GM19438 (cell line): Measurements from ENCODE around the gene ADAP1.

Experiments
- ATAC-seq: cut with Tn5 transposase; IDR thresholded peaks from one replicate; pipeline ENCODE4 v1.9.1; 2021; ENCODE audit warnings: low read depth; ENCODE audit not compliant: unreplicated experiment

Gene ADAP1

GRCh38 chr7:940599-941408 is 13.7 kb downstream of the ADAP1 start:
- no peak for ATAC-seq

DNA sequence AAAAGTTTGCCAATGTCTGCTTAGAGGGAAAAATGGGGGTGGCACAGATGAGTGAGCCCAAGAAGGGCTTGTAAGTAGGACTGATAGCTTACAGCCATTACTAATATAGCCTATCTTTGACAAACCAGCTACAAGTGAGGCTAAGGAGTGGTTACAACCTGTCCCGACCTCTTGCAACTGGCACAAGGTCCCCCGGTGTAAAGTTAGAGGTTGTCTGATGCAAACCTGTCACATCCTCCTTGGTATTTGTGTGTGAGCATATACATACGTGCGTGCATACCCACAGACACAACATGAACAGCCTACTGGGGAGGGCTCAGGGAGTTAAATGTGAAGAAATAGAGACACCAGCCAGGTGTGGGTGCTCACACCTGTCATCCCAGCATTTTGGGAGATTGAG is 14.6 kb downstream of the ADAP1 start:
- ATAC-seq: no peak

DNA sequence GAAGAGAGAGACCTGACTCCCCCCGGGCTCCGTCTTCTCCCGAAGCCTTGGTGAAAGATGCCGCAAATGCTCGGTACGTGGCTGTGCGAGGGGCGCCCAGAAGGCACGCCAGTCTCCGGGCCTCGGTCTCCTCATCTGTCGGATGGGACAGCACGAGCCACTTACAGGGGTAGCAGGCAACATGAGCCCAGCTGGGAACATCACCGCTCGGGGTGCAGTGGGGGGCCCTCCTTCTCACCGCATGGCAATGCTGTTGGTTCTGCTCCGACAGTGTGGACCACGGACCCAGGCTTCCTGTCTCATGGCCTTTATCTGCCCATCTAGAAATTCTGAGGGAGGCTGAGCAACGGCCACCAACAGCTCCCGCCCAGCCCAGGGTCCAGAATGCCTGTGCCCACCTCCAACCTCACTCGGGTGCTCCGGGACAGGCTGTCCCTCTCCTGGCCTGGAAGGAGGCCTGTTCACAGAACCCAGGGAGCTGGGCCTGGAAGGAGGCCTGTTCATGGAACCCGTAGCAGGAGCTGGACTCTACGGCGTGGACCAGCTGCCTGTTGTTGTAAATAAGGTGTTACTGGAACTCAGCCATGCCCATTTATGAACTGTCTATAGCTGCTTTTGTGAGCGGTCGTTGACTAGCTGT is 15.8 kb downstream of the ADAP1 start:
- no peak for ATAC-seq

DNA sequence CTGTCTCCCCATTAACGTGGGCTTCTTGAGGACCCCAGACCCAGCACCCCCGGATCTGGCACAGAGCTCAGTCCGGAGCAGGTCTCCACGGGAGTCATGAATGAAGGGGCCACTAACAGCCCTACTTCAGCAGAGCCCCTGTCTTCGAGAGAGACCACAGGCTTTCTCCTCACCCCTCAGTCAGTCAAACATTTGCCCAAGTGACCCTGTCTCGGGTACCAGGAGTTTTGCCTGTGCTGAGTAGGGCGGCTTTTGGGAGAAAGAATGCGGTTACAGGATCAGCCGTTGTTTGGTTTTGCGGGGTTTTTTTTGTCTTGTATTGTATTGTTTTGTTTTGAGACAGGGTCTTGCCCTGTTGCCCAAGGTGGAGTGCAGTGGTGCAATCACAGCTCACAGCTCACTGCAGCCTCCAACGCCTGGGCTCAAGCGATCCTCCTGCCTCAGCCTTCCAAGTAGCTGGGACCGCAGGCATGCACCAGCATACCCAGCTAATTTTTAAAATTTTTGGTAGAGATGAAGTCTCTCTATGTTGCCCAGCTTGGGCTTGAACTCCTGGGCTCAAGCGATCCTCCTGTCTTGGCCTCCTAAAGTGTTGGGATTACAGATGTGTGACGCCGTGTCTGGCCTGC is 16.5 kb downstream of the ADAP1 start:
- no peak for ATAC-seq

DNA sequence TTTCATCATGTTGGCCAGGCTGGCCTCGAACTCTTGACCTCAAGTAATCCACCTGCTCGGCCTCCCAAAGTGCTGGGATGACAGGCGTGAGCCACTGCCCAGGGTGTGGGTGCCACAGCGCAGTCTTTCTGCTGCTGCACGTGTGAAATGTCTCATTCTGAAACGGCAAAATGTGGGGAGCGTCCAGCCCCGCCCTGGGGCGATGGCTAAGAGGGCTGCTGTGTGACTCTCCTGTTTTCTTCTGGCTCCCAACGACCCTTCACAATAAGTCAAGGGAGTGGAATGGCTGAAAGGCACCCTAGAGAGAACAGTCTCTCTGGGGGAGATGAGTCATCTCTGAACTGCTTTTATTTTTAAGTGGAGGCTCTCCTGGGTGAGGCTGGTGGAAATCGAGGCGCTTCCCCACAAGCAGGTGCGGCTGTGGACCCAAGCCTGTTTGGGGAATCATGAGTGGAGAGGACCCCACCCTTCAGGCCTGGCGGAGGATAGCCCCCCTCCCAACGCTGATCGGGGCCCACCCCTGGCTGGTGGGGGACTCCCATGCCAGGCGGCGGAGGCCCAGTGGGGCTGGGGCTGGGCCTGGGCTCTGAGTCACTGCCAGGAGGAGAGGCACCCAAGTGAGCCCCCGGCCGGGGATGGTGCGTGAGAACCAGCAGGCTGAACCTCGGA is 18.0 kb downstream of the ADAP1 start:
- ATAC-seq: peak; percentile 81

GRCh38 chr7:935874-936385 is 18.6 kb downstream of the ADAP1 start:
- no peak for ATAC-seq

GRCh38 chr7:935164-935873 is 19.2 kb downstream of the ADAP1 start:
- no peak for ATAC-seq

DNA sequence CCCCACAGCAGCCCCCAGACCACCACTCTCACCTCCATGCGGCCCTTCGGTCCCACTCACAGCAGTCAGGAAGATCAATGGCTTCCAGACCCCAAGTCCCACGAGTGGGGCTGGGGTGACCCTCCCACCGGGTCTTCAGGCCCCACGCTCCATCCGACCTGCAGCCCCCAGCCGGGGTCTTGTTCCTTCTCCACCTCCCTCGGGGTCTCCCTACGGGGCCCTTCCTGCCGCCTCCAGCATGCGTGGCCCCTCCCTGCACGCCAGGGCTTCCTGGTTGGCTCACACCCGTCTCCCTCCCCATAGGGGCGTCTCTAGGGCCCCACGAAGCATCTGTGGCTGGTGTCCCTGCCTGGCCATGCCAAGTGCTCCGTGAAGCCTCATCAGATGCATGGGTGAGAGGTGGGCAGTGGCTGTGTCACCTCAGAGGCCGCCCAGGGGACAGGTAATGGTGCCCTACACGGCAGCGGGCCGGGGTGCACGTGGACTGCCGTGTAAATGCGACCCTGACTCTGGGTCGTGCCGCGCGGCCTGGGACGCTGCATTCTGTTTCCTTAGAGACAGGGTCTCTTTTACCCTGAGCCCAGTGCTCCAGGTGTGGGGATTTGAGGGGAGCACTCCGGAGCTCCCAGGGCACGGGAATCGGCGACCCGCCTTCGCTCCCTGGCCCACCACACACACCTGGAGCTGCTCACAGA is 19.9 kb downstream of the ADAP1 start:
- no peak for ATAC-seq

DNA sequence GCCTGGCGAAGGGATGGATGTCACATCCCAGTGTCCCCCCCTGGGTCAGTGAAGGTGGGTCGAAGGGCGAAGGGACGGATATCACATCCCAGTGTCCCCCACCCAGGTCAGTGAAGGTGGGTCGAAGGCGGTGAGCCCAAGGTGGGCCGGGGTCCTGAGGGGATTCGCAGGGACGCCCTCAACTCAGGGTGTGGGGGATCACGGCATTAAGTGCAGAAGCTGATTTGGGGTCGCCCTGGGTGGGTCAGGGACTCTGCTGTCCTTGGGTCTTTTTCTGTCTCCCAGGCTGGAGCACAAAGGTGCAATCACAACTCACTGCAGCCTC is 21.9 kb downstream of the ADAP1 start:
- no peak for ATAC-seq

DNA sequence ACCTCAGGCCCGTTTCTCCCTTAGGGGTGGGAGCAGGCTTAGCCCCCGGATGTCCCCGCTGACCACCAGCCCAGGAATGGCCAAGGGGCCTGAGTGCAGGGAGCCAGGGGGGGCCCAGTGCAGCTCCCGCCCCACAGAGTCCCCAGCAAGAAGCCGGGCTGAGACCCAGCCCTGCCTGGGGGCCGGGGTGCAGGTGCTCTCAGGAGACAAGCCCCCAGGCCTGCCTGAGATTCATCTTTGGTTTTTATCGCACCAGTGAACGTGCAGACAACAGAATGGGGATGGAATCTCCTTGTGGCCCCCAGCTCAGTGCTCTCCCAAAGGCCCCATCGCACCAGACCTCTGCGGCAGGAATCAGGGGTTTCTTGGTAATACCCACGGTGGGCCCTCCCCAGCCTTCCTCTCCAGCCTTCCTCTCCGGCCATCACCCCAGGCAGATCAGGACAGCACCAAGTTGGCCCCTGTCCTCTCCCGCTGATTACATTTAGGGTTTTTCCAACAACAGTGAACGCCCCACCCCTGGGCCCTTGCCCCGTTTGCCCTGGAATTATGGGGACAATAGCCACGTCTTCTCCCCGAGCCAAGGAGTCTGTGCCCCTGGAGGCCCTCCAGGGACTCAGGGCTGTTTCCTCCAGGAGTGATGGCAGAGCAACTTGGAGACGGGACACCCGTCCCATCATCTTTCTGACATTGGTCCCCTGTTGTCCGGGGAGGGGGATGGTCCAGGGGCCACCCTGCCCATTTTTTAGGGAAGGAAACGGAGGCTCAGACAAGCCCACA is 22.4 kb downstream of the ADAP1 start:
- ATAC-seq: no peak

DNA sequence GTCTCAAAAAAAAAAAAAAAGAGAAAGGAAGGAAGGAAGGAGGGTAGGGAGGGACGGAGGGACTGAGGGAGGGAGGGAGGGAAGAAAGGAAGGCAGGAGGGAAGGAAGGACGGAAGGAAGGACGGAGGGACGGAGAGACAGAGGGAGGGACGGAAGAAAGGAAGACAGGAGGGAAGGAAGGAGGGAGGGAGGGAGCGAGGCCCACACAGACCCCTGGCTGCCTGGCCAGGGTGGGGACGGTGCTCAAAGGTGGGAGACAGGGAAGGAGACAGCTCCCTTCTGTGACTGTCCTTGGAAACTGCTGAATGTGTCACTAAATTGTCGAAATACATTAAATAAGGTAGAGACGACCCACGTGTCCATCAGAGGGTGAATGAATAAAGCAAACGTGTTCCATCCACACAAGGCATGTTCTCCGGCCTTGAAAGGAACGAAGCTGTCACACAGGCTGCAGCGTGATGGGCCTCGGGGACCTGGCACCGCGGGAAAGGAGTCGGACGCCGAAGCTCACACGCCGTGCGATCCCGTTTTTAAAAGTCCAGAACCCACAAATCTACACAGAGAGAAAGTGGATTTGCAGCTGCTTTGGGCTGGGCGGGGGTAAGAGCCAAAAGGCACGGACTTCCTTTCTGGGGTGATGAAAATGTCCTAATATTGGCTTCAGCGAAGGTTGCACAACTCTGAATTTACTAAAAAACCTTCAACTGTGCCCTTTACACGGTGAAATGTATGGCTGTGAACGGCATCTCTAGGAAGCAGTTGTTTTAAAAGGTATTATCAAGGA is 23.3 kb downstream of the ADAP1 start:
- no peak for ATAC-seq

- ATAC-seq: no peak
Measured at GRCh38 chr7:929311-929711, 25.2 kb downstream of the ADAP1 start.

DNA sequence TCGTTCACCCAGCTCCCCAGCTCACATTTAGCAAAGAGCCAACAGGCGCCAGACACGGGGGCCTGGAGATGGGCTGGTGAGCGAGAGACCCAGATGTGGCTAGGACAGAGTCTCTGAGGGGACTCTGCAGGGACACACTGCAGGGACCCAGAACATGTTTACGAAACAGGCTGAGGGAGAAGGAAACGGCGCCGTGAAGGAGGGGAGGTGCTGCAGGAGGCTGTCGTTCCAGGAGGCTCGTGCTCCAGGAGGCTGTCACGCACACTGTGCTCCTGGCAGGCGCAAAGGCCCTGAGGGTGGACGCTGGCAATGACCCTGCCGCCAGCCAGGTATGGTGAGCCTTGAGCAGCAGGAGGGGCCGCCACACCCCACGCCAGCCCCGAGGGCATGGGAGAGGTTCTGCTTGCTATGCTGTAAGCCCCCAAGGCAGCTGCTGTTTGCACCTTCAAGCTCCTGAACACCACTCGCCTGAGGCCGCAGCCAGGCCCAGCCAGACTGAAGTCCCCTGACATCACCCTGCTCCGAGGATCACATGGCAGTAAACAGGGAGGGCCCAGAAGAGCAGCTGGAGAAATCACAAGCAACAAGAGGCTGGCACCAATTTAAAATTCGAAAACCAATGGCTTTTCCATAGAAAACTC is 27.3 kb downstream of the ADAP1 start:
- ATAC-seq: no peak

- no peak for ATAC-seq
Measured at GRCh38 chr7:926061-927030, 28.1 kb downstream of the ADAP1 start.

DNA sequence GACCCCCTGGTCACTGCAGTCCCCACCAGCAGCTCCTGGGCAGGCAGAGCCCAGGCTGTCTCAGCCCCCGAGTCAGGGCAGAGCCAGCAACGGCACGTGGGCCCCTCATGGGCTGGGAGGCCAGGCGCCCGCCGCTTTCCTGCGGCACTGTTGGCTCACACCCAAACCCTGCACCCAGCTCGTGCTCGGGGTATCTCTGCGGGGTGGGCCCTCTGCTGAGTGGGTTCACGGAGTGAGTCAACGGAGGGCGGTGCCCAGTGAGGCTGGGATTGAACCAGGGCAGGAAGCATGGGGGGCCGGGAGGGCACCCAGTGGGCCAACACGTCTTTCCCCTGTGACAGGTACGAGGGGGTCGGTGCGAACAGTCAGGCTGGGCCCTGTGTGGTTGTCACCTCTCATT is 28.9 kb downstream of the ADAP1 start:
- no peak for ATAC-seq

DNA sequence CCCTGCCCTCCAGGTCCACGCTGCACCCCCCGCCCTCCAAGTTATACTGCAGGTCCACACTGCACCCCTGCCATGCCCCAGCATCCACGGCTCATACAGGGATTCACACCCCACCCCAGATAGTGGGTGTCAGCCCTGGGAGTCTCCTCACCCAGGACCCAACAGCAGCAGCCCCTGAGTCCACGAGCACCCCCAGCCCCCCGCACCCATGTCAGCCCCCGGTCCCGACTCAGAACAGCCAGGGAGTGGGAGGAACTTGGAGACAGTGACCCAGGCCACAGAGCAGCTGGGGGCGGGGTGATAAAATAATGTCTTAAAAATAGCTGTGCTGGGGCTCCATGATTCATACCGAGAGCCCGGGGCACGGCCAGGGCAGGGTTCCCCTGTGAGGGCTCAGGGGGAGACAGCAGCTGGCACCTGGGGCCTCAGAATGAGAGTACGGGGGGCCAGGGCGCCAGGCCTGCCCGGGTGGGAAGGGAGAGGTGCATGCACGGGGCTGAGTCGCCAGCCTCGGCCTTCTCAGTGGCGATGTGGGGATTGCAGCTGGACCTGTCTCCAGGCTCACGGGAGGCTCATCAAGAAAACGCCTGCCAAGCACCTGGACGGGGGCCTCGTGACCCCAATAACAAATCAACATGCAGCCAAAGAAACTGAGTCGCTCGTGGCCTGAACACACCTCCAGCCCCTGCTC is 29.8 kb downstream of the ADAP1 start:
- ATAC-seq: no peak
